Measurements from ENCODE around the gene ASCC1.
"Not testable (repeated sequence)": the region's sequence is repeated elsewhere in the genome, so short reads cannot be mapped to it uniquely, and the experiment has no call there.

ASCC1 gene

DNA sequence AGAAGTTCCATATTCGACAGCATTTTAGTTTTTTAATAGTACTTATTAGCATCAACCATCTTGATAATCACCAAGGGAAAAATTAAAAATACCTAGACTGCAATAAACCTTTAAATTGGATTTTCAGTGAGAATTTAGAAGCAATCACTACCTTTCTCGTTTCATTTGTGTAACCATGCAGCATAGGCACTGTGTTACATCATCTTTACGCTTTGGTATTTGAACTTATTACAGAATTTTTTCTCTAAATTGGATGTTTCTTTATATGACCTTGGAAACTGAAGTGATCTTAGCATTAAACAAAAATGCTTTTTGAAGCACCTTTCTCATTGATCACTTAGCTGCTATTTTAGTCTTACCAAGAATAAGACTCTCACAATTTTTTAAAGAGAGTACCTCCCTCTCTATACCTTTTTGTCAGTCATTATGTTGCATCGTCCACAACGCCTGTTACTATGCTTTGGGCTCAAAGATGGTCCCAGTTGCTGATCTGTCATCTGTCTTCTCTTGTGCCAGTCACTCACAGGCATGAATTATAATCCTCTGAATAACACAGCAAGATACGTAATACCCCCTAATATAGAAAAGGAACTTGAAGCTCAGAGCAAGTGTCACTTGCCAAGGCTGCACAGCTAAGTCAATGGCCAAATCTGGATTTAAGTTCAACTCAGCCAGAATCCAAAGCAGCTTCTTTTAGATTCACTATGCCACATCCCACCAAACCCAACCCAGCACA, 19.6 kb upstream of the ASCC1 start:
- 93 to 95% methylated on average over 5 to 6 of the region's 6 CpGs for WGBS, 2 experiments
- H3K27me3 ChIP-seq (ENCODE audit: control insufficient read depth, insufficient read depth, low read length, poor library complexity, severe bottlenecking) = no peaks in the 10 kb centered on the region
- no peaks in the 10 kb centered on the region for H3K9me3 ChIP-seq (ENCODE audit: control insufficient read depth, low read length)
- H3K4me1 ChIP-seq (ENCODE audit: control insufficient read depth, insufficient read depth, low read length) = no peaks in the 10 kb centered on the region
- peaks cover 19% of the 10 kb centered on the region for H3K36me3 ChIP-seq (ENCODE audit: control insufficient read depth, insufficient read depth, low read length)
- H3K4me3 ChIP-seq (ENCODE audit: insufficient read depth, low read depth, low read length) = no peak overlapping the region
- no peak overlapping the region for H3K27ac ChIP-seq (ENCODE audit: insufficient read depth, low read depth, low read length, poor library complexity, severe bottlenecking)

DNA sequence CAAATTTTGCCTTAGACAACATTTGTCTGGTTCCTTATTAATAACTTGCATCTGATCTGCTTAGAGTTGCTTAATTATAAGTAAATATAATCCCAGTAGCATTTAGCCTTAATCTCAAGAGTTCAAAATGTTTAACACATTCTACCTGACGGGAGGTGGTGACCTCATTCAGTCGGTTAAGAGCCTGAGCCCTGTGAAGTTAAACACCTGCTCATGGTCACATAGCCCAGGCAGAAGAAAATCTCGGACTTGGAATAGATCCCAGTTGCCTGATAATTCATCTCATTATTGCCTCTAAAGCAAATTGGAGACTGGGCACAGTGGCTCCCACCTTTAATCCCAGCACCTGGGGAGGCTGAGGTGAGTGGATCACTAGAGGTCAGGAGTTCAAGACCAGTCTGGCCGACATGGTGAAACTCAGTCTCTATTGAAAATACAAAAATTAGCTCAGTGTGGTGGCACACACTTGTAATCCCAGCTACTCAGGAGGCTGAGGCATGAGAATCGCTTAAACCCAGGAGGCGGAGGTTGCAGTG, 18.6 kb upstream of the ASCC1 start:
- H3K27me3 ChIP-seq (ENCODE audit: control insufficient read depth, insufficient read depth, low read length, poor library complexity, severe bottlenecking) = no peaks in the 10 kb centered on the region
- peaks cover 26% of the 10 kb centered on the region for H3K36me3 ChIP-seq (ENCODE audit: control insufficient read depth, insufficient read depth, low read length)
- 96% methylated on average over 6 of the region's 6 CpGs for WGBS, 2 experiments
- H3K9me3 ChIP-seq (ENCODE audit: control insufficient read depth, low read length) = no peaks in the 10 kb centered on the region
- H3K4me3 ChIP-seq (ENCODE audit: insufficient read depth, low read depth, low read length) = no peak overlapping the region
- H3K4me1 ChIP-seq (ENCODE audit: control insufficient read depth, insufficient read depth, low read length) = no peaks in the 10 kb centered on the region
- no peak overlapping the region for H3K27ac ChIP-seq (ENCODE audit: insufficient read depth, low read depth, low read length, poor library complexity, severe bottlenecking)

DNA sequence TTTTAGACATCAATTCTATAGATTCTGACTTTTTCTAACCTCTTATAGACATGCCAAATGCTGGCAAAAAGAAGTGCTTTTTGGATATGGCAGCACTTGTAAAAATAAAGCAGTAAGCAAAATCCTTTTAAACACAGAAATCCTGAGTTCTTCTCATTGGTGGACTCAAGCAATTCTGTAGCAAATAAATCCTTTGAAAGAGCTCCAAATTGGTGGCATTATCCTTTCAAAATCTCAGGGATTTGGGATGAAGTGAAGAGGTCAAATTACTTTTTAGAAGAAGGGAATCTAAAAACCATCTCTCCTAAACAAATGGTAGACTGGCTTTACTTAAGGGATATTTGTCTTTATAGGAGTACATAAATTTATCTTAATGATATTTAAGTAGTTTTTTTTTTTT, 17.5 kb upstream of the ASCC1 start:
- Histone ChIP-seq H3K36me3 (ENCODE audit: control insufficient read depth, insufficient read depth, low read length) (peaks cover 26% of the 10 kb centered on the region), H3K4me3 (ENCODE audit: insufficient read depth, low read depth, low read length) (no peak overlapping the region), H3K9me3 (ENCODE audit: control insufficient read depth, low read length) (no peaks in the 10 kb centered on the region), H3K27me3 (ENCODE audit: control insufficient read depth, insufficient read depth, low read length, poor library complexity, severe bottlenecking) (no peaks in the 10 kb centered on the region), H3K4me1 (ENCODE audit: control insufficient read depth, insufficient read depth, low read length) (no peaks in the 10 kb centered on the region), H3K27ac (ENCODE audit: insufficient read depth, low read depth, low read length, poor library complexity, severe bottlenecking) (no peak overlapping the region)

DNA sequence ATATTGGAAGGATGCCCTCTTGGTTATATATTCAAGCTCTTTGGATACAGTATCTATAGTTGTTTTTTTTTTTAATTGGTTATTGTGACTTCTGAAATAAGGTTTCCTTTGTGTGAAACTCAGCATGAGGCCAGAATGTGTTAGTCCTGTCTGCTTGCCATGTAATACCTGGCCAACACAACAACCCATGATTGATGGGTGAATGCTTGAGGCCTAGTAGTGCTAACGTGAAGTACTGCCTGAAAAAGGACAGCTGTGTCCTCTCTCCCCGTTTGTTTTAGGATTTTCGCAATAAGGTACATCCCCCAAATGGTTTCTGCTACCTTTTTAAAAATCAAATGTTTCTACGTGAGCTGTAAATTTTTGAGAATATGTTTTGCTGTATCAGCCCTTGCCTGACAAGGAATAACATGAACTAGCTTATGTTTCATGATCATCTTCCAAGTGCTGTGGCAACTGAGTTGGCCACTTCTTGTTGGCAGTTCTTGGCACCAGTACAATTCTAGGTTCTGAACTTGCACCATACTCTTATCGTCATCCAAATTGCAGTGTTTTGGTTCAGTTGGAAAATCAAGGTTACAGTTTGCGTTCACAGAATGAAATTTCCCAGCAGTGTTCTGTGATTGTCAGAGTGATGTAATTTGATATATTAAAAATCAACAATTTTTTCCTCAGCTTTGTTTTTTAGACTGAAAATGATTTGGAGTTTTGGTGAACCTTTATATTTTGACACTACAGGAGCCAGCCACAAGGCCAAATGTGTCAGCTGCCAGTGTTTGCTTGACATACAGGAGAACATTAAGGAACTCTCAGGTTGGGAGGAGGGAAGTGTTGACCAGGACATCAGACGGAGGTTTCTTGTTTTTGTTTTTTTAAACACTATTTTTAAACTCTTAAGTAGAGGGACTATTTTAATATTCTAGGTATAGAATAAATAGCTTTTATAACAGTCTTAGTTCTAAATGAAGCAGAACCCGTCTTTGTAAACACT, 13.5 kb upstream of the ASCC1 start:
- H3K27ac ChIP-seq (ENCODE audit: insufficient read depth, low read depth, low read length, poor library complexity, severe bottlenecking) = no peak overlapping the region
- H3K27me3 ChIP-seq (ENCODE audit: control insufficient read depth, insufficient read depth, low read length, poor library complexity, severe bottlenecking) = no peaks in the 10 kb centered on the region
- WGBS, 2 experiments = 92 to 96% methylated on average over 7 of the region's 8 CpGs
- H3K36me3 ChIP-seq (ENCODE audit: control insufficient read depth, insufficient read depth, low read length) = peaks cover 23% of the 10 kb centered on the region
- H3K4me3 ChIP-seq (ENCODE audit: insufficient read depth, low read depth, low read length) = no peak overlapping the region
- no peaks in the 10 kb centered on the region for H3K9me3 ChIP-seq (ENCODE audit: control insufficient read depth, low read length)
- peaks cover 9% of the 10 kb centered on the region for H3K4me1 ChIP-seq (ENCODE audit: control insufficient read depth, insufficient read depth, low read length)

DNA sequence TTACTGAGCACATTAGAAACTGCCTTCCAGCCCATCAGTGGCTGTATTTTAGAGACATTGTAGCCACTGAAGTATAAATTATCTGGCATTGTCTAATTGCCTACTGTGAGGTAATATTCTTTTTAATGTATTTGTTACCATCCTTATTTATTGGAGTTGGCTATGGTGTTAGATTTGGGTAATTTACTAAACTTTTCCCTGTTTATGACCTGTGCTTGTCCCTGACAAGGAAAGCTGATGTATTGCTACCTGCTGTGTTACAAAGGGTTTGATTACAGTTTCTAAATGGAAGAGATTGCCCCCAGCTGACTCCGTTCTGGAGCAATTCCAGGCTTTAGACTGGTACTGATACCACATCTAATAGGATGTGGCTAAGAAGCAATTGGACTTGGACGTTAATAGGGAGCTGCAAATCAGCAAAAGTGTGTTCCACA, 12.3 kb upstream of the ASCC1 start:
- H3K9me3 ChIP-seq (ENCODE audit: control insufficient read depth, low read length) = no peaks in the 10 kb centered on the region
- no peak overlapping the region for H3K27ac ChIP-seq (ENCODE audit: insufficient read depth, low read depth, low read length, poor library complexity, severe bottlenecking)
- H3K4me3 ChIP-seq (ENCODE audit: insufficient read depth, low read depth, low read length) = no peak overlapping the region
- peaks cover 9% of the 10 kb centered on the region for H3K4me1 ChIP-seq (ENCODE audit: control insufficient read depth, insufficient read depth, low read length)
- H3K27me3 ChIP-seq (ENCODE audit: control insufficient read depth, insufficient read depth, low read length, poor library complexity, severe bottlenecking) = no peaks in the 10 kb centered on the region
- WGBS, 2 experiments = 84% methylated on average over 2 of the region's 2 CpGs
- peaks cover 14% of the 10 kb centered on the region for H3K36me3 ChIP-seq (ENCODE audit: control insufficient read depth, insufficient read depth, low read length)

DNA sequence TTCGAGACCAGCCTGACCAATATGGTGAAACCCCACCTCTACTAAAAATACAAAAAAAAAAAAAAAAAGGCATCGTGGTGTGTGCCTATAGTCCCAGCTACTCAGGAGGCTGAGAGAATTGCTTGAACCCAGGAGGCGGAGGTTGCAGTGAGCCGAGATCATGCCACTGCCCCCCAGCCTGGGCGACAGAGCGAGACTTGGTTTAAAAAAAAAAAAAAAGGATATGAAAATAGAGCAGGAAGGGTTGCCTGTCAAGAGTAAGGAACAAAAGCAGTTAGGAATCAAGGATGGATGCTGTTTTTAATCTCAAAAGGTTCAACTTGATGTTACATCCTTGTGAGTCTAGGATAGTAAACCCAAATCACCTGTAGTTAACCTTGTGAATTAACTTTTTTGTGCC, 11.8 kb upstream of the ASCC1 start:
- Histone ChIP-seq H3K4me1 (ENCODE audit: control insufficient read depth, insufficient read depth, low read length) (peaks cover 9% of the 10 kb centered on the region), H3K9me3 (ENCODE audit: control insufficient read depth, low read length) (no peaks in the 10 kb centered on the region), H3K27me3 (ENCODE audit: control insufficient read depth, insufficient read depth, low read length, poor library complexity, severe bottlenecking) (no peaks in the 10 kb centered on the region), H3K27ac (ENCODE audit: insufficient read depth, low read depth, low read length, poor library complexity, severe bottlenecking) (no peak overlapping the region), H3K36me3 (ENCODE audit: control insufficient read depth, insufficient read depth, low read length) (peaks cover 9% of the 10 kb centered on the region), H3K4me3 (ENCODE audit: insufficient read depth, low read depth, low read length) (no peak overlapping the region)
- WGBS, 2 experiments = 87 to 92% methylated on average over 6 of the region's 6 CpGs

DNA sequence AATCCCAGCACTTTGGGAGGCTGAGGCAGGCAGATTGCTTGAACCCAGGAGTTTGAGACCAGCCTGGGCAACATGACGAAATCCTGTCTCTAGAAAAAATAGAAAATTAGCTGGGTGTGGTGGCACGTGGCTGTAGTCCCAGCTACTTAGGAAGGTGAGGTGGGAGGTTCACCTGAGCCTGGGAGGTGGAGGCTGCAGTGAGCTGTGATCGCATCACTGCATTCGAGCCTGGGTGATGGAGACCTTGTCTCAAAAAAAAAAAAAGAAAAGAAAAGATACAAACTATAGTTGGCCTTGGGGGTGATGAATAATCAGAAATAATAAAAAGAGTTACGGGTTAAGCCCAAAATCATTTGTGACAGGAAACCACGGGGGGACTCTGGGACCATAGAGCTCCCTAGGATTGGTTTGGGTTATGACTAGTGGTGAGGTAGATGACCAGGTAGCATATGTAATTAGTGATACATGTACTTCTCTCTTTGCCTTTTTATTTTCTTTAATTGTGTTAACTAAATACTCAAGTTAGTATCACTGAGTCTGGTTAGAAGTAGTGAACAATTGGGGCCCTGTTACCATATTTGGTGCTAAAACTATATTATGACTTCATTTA, 10.4 kb upstream of the ASCC1 start:
- Histone ChIP-seq H3K4me3 (ENCODE audit: insufficient read depth, low read depth, low read length) (no peak overlapping the region), H3K27ac (ENCODE audit: insufficient read depth, low read depth, low read length, poor library complexity, severe bottlenecking) (no peak overlapping the region), H3K36me3 (ENCODE audit: control insufficient read depth, insufficient read depth, low read length) (peaks cover 7% of the 10 kb centered on the region), H3K27me3 (ENCODE audit: control insufficient read depth, insufficient read depth, low read length, poor library complexity, severe bottlenecking) (no peaks in the 10 kb centered on the region), H3K9me3 (ENCODE audit: control insufficient read depth, low read length) (no peaks in the 10 kb centered on the region), H3K4me1 (ENCODE audit: control insufficient read depth, insufficient read depth, low read length) (peaks cover 9% of the 10 kb centered on the region)
- 93 to 94% methylated on average over 6 of the region's 6 CpGs for WGBS, 2 experiments

DNA sequence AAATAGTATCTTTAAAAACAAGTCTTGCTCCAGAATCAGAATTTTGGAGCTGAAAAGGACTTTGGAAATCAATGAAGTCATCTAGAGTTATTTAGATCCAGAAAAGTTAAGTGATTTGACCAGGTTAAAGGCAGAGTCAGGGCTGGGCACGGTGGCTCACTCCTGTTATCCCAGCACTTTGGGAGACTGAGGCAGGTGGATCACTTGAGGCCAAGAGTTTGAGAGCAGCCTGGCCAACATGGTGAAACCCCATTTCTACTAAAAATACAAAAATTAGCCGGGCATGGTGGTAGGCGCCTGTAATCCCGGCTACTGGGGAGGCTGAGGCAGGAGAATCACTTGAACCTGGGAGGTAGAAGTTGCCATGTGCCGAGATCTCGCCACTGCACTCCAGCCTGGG, 8.1 kb upstream of the ASCC1 start:
- 93% methylated on average over 6 of the region's 6 CpGs for WGBS, 2 experiments
- not testable (repeated sequence) for H3K4me3 ChIP-seq (ENCODE audit: insufficient read depth, low read depth, low read length); H3K36me3 ChIP-seq (ENCODE audit: control insufficient read depth, insufficient read depth, low read length)

DNA sequence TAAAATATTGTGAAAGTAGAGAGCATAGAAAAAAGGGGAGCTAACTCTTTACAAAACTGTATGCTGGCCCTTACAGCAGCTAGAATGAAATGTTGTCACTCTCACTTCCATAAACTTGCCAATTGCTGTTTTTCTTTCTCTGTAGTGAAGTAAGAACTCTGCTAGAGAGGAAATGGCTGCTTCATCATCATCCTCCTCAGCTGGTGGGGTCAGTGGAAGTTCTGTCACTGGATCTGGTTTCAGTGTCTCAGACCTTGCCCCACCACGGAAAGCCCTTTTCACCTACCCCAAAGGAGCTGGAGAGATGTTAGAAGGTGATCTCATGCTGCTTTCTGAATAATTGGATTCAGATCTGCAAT, 7.6 kb upstream of the ASCC1 start:
- 87 to 100% methylated on average over 1 of the region's 1 CpG for WGBS, 2 experiments
- H3K36me3 ChIP-seq (ENCODE audit: control insufficient read depth, insufficient read depth, low read length) = no peaks in the 10 kb centered on the region

More for the DNA sequence above, 8.1 kb upstream of the ASCC1 start:
- not testable (repeated sequence) for H3K4me1 ChIP-seq (ENCODE audit: control insufficient read depth, insufficient read depth, low read length); H3K9me3 ChIP-seq (ENCODE audit: control insufficient read depth, low read length); H3K27ac ChIP-seq (ENCODE audit: insufficient read depth, low read depth, low read length, poor library complexity, severe bottlenecking); H3K27me3 ChIP-seq (ENCODE audit: control insufficient read depth, insufficient read depth, low read length, poor library complexity, severe bottlenecking)

DNA sequence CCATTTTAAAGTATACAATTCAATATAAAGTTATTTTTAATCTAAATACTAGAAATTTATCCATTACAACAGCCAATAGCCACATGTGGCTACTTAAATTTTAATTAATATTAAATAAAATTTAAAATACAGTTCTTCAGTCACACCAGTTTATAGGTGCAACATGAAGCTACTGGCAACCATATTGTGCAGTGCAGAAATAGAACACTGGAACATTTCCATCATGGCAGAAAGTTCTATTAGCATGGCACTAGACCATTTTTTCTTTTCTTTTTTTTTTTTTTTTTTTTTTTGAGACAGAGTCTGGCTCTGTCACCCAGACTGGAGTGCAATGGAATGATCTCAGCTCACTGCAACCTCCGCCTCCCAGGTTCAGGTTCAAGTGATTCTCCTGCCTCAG, 5.2 kb upstream of the ASCC1 start:
- Histone ChIP-seq H3K4me1 (ENCODE audit: control insufficient read depth, insufficient read depth, low read length) (no peaks in the 10 kb centered on the region), H3K9me3 (ENCODE audit: control insufficient read depth, low read length) (no peaks in the 10 kb centered on the region), H3K4me3 (ENCODE audit: insufficient read depth, low read depth, low read length) (no peak overlapping the region), H3K27me3 (ENCODE audit: control insufficient read depth, insufficient read depth, low read length, poor library complexity, severe bottlenecking) (no peaks in the 10 kb centered on the region), H3K27ac (ENCODE audit: insufficient read depth, low read depth, low read length, poor library complexity, severe bottlenecking) (no peak overlapping the region), H3K36me3 (ENCODE audit: control insufficient read depth, insufficient read depth, low read length) (no peaks in the 10 kb centered on the region)
- WGBS, 2 experiments = 93 to 94% methylated on average over 1 of the region's 1 CpG

More for the DNA sequence above, 7.6 kb upstream of the ASCC1 start:
- no peak overlapping the region for H3K4me3 ChIP-seq (ENCODE audit: insufficient read depth, low read depth, low read length)
- no peaks in the 10 kb centered on the region for H3K9me3 ChIP-seq (ENCODE audit: control insufficient read depth, low read length)
- H3K27me3 ChIP-seq (ENCODE audit: control insufficient read depth, insufficient read depth, low read length, poor library complexity, severe bottlenecking) = no peaks in the 10 kb centered on the region
- no peak overlapping the region for H3K27ac ChIP-seq (ENCODE audit: insufficient read depth, low read depth, low read length, poor library complexity, severe bottlenecking)
- peaks cover 9% of the 10 kb centered on the region for H3K4me1 ChIP-seq (ENCODE audit: control insufficient read depth, insufficient read depth, low read length)

Data from ectodermal cell (in vitro differentiated cells).